ENCODE measurements around the gene THAP8. TPM values are rescaled to one million over a fixed set of nuclear protein-coding genes. Genes with fewer than 3 reads are reported as not detected.

Gene THAP8
- total and polyA plus RNA-seq, 4 donors = 1.8 to 4.1 (median 3.3) TPM

GRCh38 chr19:36028313-36029041, 25.6 kb downstream of the THAP8 start:
- intact Hi-C loops (cut with DNase I) = no loop called here
- Histone ChIP-seq H3K4me1 (ENCODE audit: control insufficient read depth in 1 of 2, insufficient read depth in 2 of 2, low read length in 2 of 2) (no peaks in the 10 kb centered on the region), H3K27ac (ENCODE audit: low read depth in 1 of 2, low read length in 2 of 2) (no peak overlapping the region), H3K4me3 (ENCODE audit: low read length in 2 of 2) (no peak overlapping the region), H3K36me3 (ENCODE audit: control insufficient read depth in 1 of 2, insufficient read depth in 2 of 2, low read length in 1 of 2) (peaks cover 0 to 2% of the 10 kb centered on the region in 2 donors), H3K9me3 (ENCODE audit: control insufficient read depth, low read length) (no peaks in the 10 kb centered on the region), H3K27me3 (ENCODE audit: control insufficient read depth in 1 of 2, insufficient read depth in 2 of 2, low read length in 1 of 2) (no peaks in the 10 kb centered on the region)
- ATAC-seq (ENCODE audit: low FRiP score) (no peak), DNase-seq (no peak)
- 77 to 79% methylated on average over 10 of the region's 10 CpGs for WGBS, 2 donors

- Histone ChIP-seq H3K4me1 (ENCODE audit: control insufficient read depth in 1 of 2, insufficient read depth in 2 of 2, low read length in 2 of 2) (no peaks in the 10 kb centered on the region), H3K36me3 (ENCODE audit: control insufficient read depth in 1 of 2, insufficient read depth in 2 of 2, low read length in 1 of 2) (peaks cover 0 to 2% of the 10 kb centered on the region in 2 donors), H3K4me3 (ENCODE audit: low read length in 2 of 2) (no peak overlapping the region), H3K9me3 (ENCODE audit: control insufficient read depth, low read length) (no peaks in the 10 kb centered on the region), H3K27ac (ENCODE audit: low read depth in 1 of 2, low read length in 2 of 2) (no peak overlapping the region), H3K27me3 (ENCODE audit: control insufficient read depth in 1 of 2, insufficient read depth in 2 of 2, low read length in 1 of 2) (no peaks in the 10 kb centered on the region)
- DNase-seq (no peak), ATAC-seq (ENCODE audit: low FRiP score) (no peak)
- intact Hi-C loops (cut with DNase I) = no loop called here
- 95% methylated on average over 6 of the region's 6 CpGs for WGBS, 2 donors
Measured at GRCh38 chr19:36027696-36028095, 26.4 kb downstream of the THAP8 start.

- DNase-seq (no peak), ATAC-seq (ENCODE audit: low FRiP score) (no peak)
- H3K9me3 ChIP-seq (ENCODE audit: control insufficient read depth, low read length) = no peaks in the 10 kb centered on the region
- peaks cover 0 to 2% of the 10 kb centered on the region in 2 donors for H3K36me3 ChIP-seq (ENCODE audit: control insufficient read depth in 1 of 2, insufficient read depth in 2 of 2, low read length in 1 of 2)
- intact Hi-C loops (cut with DNase I) = no loop called here
- H3K4me3 ChIP-seq (ENCODE audit: low read length in 2 of 2) = no peak overlapping the region
- H3K27me3 ChIP-seq (ENCODE audit: control insufficient read depth in 1 of 2, insufficient read depth in 2 of 2, low read length in 1 of 2) = no peaks in the 10 kb centered on the region
- WGBS, 2 donors = 93 to 94% methylated on average over 43 to 49 of the region's 49 CpGs
- no peak overlapping the region for H3K27ac ChIP-seq (ENCODE audit: low read depth in 1 of 2, low read length in 2 of 2)
- H3K4me1 ChIP-seq (ENCODE audit: control insufficient read depth in 1 of 2, insufficient read depth in 2 of 2, low read length in 2 of 2) = no peaks in the 10 kb centered on the region
Measured at GRCh38 chr19:36026091-36026876, 27.8 kb downstream of the THAP8 start.

DNA sequence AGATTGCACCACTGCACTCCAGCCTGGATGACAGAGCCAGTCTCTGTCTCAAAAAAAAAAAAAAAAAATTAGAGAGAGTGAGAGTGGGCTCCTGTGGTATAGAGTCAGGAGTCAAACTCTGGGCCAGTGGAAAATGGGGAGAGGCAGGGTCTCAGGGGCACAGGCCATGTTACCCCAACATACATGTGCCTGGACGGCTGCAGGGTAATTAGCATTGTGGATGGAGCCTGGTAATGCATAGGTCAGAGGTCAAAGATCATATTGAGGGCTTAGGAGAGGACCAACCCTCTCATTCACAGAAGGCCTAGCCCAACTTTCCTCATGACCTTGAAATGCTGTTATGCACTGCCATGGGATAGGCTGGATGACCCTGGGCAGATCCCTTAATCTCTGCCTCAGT, 28.5 kb downstream of the THAP8 start:
- no peaks in the 10 kb centered on the region for H3K27me3 ChIP-seq (ENCODE audit: control insufficient read depth in 1 of 2, insufficient read depth in 2 of 2, low read length in 1 of 2)
- peaks cover 0 to 2% of the 10 kb centered on the region in 2 donors for H3K36me3 ChIP-seq (ENCODE audit: control insufficient read depth in 1 of 2, insufficient read depth in 2 of 2, low read length in 1 of 2)
- H3K4me3 ChIP-seq (ENCODE audit: low read length in 2 of 2) = no peak overlapping the region
- H3K4me1 ChIP-seq (ENCODE audit: control insufficient read depth in 1 of 2, insufficient read depth in 2 of 2, low read length in 2 of 2) = no peaks in the 10 kb centered on the region
- no peak overlapping the region for H3K27ac ChIP-seq (ENCODE audit: low read depth in 1 of 2, low read length in 2 of 2)
- WGBS, 2 donors = 53 to 69% methylated on average over 1 of the region's 1 CpG
- intact Hi-C loops (cut with DNase I) = no loop called here
- DNase-seq (no peak), ATAC-seq (ENCODE audit: low FRiP score) (no peak)
- no peaks in the 10 kb centered on the region for H3K9me3 ChIP-seq (ENCODE audit: control insufficient read depth, low read length)

- H3K36me3 ChIP-seq (ENCODE audit: control insufficient read depth in 1 of 2, insufficient read depth in 2 of 2, low read length in 1 of 2) = peaks cover 0 to 5% of the 10 kb centered on the region in 2 donors
- H3K4me1 ChIP-seq (ENCODE audit: control insufficient read depth in 1 of 2, insufficient read depth in 2 of 2, low read length in 2 of 2) = no peaks in the 10 kb centered on the region
- ATAC-seq (ENCODE audit: low FRiP score) = no peak
- no peaks in the 10 kb centered on the region for H3K27me3 ChIP-seq (ENCODE audit: control insufficient read depth in 1 of 2, insufficient read depth in 2 of 2, low read length in 1 of 2)
- DNase-seq = no peak
- intact Hi-C loops (cut with DNase I) = no loop called here
- no peaks in the 10 kb centered on the region for H3K9me3 ChIP-seq (ENCODE audit: control insufficient read depth, low read length)
- no peak overlapping the region for H3K4me3 ChIP-seq (ENCODE audit: low read length in 2 of 2)
- 88 to 90% methylated on average over 5 of the region's 5 CpGs for WGBS, 2 donors
- H3K27ac ChIP-seq (ENCODE audit: low read depth in 1 of 2, low read length in 2 of 2) = no peak overlapping the region
Measured at GRCh38 chr19:36023432-36023831, 30.7 kb downstream of the THAP8 start.

- ATAC-seq (ENCODE audit: low FRiP score) = no peak
- H3K36me3 ChIP-seq (ENCODE audit: control insufficient read depth in 1 of 2, insufficient read depth in 2 of 2, low read length in 1 of 2) = peaks cover 0 to 3% of the 10 kb centered on the region in 2 donors
- H3K27ac ChIP-seq (ENCODE audit: low read depth in 1 of 2, low read length in 2 of 2) = no peak overlapping the region
- no peaks in the 10 kb centered on the region for H3K27me3 ChIP-seq (ENCODE audit: control insufficient read depth in 1 of 2, insufficient read depth in 2 of 2, low read length in 1 of 2)
- intact Hi-C loops (cut with DNase I) = no loop called here
- no peaks in the 10 kb centered on the region for H3K9me3 ChIP-seq (ENCODE audit: control insufficient read depth, low read length)
- DNase-seq = no peak
- 89 to 92% methylated on average over 22 of the region's 22 CpGs for WGBS, 2 donors
- H3K4me1 ChIP-seq (ENCODE audit: control insufficient read depth in 1 of 2, insufficient read depth in 2 of 2, low read length in 2 of 2) = no peaks in the 10 kb centered on the region
- no peak overlapping the region for H3K4me3 ChIP-seq (ENCODE audit: low read length in 2 of 2)
Measured at GRCh38 chr19:36019061-36019670, 34.9 kb downstream of the THAP8 start.

GRCh38 chr19:36014012-36014924, 39.8 kb downstream of the THAP8 start, which contains the start of gene ALKBH6:
TSS of gene ALKBH6 (minus strand) at chr19:36014213. CDS start at chr19:36013397, 816 bp downstream.
- no peaks in the 10 kb centered on the region for H3K4me1 ChIP-seq (ENCODE audit: control insufficient read depth in 1 of 2, insufficient read depth in 2 of 2, low read length in 2 of 2)
- peak within 1 kb of the TSS; percentile 67 to 73 for H3K4me3 ChIP-seq (ENCODE audit: low read length in 2 of 2)
- DNase-seq (peak; percentile 100), ATAC-seq (ENCODE audit: low FRiP score) (peak; percentile 99)
- H3K27ac ChIP-seq (ENCODE audit: low read depth in 1 of 2, low read length in 2 of 2) = peak within 1 kb of the TSS in 1 of 2 donors; percentile 22
- H3K9me3 ChIP-seq (ENCODE audit: control insufficient read depth, low read length) = no peaks in the 10 kb centered on the region
- H3K36me3 ChIP-seq (ENCODE audit: control insufficient read depth in 1 of 2, insufficient read depth in 2 of 2, low read length in 1 of 2) = peaks cover 0 to 3% of the 10 kb centered on the region in 2 donors
- intact Hi-C loops (cut with DNase I) = loop anchor here in 1 of 2 donors (5.0 kb wide), 1 partner anchor 38 kb away; the partner anchor contains the start of genes THAP8 and WDR62
- WGBS, 2 donors = 2 to 3% methylated on average over 42 of the region's 42 CpGs
- no peaks in the 10 kb centered on the region for H3K27me3 ChIP-seq (ENCODE audit: control insufficient read depth in 1 of 2, insufficient read depth in 2 of 2, low read length in 1 of 2)

Measured in aorta (tissue), 5 donors.